Ovary (tissue), 3 donors: ENCODE results near the gene EXD3.

Experiments used
- EP300 ChIP-seq: sonication (generic); formaldehyde crosslinking; IDR thresholded peaks from one replicate; pipeline ENCODE4 v1.6.1; 2017; ENCODE audit warnings: antibody characterized with exemption
- POLR2A ChIP-seq: fragments of 450-650 bp; IDR thresholded peaks from one replicate; pipeline ENCODE4 v1.6.1; 2017; ENCODE audit warnings: antibody characterized with exemption, mild to moderate bottlenecking, moderate library complexity
- TF ChIP-seq, protein P1 (sequence below), 3 donors: fragments of 450-650 bp in 2 of 3; fragments of 200-600 bp in 1 of 3; IDR thresholded peaks; one replicate each; pipeline versions ENCODE4 v1.5.1 to v1.8.0; 2016 to 2022; ENCODE audit warnings: antibody characterized with exemption in 3 of 3, mild to moderate bottlenecking in 1 of 3
- donor health status: DM: no; HTN: no; CAD: no.

DNA sequence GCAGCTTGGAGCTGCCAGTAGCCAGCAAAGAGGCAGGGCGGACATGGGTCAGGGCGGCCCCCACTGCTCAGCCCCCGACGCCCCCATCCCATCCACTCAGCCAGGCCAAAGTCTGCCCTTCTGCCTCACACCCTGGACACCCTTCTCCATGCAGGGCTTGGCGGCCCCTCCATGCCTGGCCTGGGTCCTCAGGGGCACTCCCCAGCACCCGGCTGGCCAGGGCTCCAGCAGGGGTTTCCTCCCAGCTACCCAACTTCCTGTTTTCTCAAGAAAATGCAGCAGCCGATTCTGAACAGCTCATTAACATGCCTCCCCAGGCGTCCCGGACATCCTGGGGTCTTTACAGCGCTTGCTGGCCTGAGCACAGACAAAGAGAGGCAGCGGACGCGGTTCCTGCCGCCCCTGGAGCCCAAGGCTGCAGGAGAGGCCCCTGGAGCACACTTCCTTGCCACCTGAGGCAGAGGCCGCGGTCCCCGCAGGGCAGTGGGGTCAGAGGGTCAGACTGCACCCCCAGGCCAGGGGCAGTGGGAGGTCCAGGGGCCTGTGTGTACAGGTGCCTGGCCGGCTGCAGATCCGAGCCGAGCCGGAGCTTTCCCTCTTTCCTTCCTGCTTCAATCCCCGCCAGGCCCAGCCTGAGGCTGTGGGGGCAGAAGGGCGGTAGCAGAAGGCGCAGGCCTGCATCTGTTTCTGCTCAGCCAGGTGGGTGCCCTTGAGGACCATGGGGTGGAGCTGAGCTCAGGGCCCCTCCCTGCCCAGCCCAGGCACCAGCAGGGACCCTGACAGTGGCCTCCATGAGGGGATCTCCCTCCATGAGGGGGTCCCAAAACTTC lies 102.2 kb downstream of the EXD3 start:
- TF ChIP-seq POLR2A, result no peak
- TF ChIP-seq, protein P1, sequence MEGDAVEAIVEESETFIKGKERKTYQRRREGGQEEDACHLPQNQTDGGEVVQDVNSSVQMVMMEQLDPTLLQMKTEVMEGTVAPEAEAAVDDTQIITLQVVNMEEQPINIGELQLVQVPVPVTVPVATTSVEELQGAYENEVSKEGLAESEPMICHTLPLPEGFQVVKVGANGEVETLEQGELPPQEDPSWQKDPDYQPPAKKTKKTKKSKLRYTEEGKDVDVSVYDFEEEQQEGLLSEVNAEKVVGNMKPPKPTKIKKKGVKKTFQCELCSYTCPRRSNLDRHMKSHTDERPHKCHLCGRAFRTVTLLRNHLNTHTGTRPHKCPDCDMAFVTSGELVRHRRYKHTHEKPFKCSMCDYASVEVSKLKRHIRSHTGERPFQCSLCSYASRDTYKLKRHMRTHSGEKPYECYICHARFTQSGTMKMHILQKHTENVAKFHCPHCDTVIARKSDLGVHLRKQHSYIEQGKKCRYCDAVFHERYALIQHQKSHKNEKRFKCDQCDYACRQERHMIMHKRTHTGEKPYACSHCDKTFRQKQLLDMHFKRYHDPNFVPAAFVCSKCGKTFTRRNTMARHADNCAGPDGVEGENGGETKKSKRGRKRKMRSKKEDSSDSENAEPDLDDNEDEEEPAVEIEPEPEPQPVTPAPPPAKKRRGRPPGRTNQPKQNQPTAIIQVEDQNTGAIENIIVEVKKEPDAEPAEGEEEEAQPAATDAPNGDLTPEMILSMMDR (IDR thresholded peaks at IDR 0.05), result no peak
- no peak for TF ChIP-seq EP300
